ENCODE data around the gene ZNF415.

DNA sequence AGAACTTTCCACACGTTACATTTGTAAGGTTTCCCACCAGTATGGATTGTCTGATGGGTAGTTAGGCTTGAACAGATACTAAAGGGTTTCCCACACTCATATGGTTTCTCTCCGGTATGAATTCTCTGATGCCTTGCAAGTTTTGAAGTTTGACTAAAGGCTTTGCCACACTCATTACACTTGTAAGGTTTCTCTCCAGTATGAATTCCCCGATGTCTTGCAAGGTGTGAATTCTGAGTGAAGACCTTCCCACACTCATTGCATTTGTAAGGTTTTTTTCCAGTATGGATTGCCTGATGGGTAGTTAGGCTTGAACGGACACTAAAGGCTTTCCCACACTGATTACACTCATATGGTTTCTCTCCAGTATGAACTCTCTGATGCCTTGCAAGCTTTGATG is 7.6 kb upstream of the ZNF415 start:
- TF ChIP-seq POLR2A (IDR thresholded peaks at IDR 0.05): no peak
- no peak for TF ChIP-seq CTCF (IDR thresholded peaks at IDR 0.05)

Data from uterus (tissue), 2 donors.